GM23248 (cell line): ENCODE measurements around the gene GNAS.

Experiments
- EZH2 ChIP-seq: fragments of 200-600 bp; sonication (generic); IDR thresholded peaks from 2 replicates; pipeline ENCODE4 v1.6.1; 2018; ENCODE audit warnings: antibody characterized with exemption, mild to moderate bottlenecking; ENCODE audit not compliant: insufficient read depth, poor library complexity, severe bottlenecking
- EZH2phosphoT487 ChIP-seq: fragments of 200-600 bp; sonication (generic); IDR thresholded peaks from 2 replicates; pipeline ENCODE4 v1.6.1; 2018; ENCODE audit warnings: antibody characterized with exemption, moderate library complexity, mild to moderate bottlenecking, low read depth; ENCODE audit not compliant: insufficient read depth

GRCh38 chr20:58896820-58897219, 44.3 kb downstream of the GNAS start:
- TF ChIP-seq EZH2: no peak
- TF ChIP-seq EZH2phosphoT487: no peak
